AG04449 (cell line): Measurements from ENCODE around the gene HIPK2.

Experiments used
- CTCF ChIA-PET: fragments of 350-600 bp; formaldehyde crosslinking; extraction: SDS; loops from one replicate; lab custom pipeline; 2021; ENCODE audit warnings: antibody characterized with exemption; lab: Yijun Ruan, JAX
- POLR2A ChIA-PET: fragments of 400-600, 350-600 bp; formaldehyde crosslinking; extraction: SDS; loops from one replicate; lab custom pipeline; 2020; ENCODE audit warnings: antibody characterized with exemption, inconsistent platforms; lab: Yijun Ruan, JAX
- DNase-seq: peaks from one replicate; pipeline ENCODE4 v3.0.0-alpha.2; 2010; ENCODE audit warnings: low read depth, low spot score
- H3K4me3 ChIP-seq: 2 replicates; pipeline ENCODE4 v1.5.1; 2011; ENCODE audit warnings: low read depth, mild to moderate bottlenecking, control low read depth, low read length
- TF ChIP-seq, protein P1 (sequence below): IDR thresholded peaks from one replicate; pipeline ENCODE4 v1.5.1; 2011; ENCODE audit warnings: mild to moderate bottlenecking, moderate library complexity, low read length, control low read depth, inconsistent platforms; ENCODE audit not compliant: insufficient read depth; ENCODE audit errors: missing control alignments

The HIPK2 gene

GRCh38 chr7:139777133-139777891 is 486 bp downstream of the HIPK2 start:
- H3K4me3 ChIP-seq = peak overlapping the region; percentile 76
- TF ChIP-seq, protein P1, sequence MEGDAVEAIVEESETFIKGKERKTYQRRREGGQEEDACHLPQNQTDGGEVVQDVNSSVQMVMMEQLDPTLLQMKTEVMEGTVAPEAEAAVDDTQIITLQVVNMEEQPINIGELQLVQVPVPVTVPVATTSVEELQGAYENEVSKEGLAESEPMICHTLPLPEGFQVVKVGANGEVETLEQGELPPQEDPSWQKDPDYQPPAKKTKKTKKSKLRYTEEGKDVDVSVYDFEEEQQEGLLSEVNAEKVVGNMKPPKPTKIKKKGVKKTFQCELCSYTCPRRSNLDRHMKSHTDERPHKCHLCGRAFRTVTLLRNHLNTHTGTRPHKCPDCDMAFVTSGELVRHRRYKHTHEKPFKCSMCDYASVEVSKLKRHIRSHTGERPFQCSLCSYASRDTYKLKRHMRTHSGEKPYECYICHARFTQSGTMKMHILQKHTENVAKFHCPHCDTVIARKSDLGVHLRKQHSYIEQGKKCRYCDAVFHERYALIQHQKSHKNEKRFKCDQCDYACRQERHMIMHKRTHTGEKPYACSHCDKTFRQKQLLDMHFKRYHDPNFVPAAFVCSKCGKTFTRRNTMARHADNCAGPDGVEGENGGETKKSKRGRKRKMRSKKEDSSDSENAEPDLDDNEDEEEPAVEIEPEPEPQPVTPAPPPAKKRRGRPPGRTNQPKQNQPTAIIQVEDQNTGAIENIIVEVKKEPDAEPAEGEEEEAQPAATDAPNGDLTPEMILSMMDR = no peak
- ChIA-PET POLR2A (interaction anchor here (0.6 to 1.0 kb wide), 2 partner anchors 138 to 268 kb away, joined by 3 to 5 read pairs; no protein-coding TSS in a partner anchor), CTCF (interaction anchor here (0.6 to 4.9 kb wide), 6 partner anchors 9 to 225 kb away, joined by 3 to 38 read pairs (median 6); no protein-coding TSS in a partner anchor)
- DNase-seq = no peak

- ChIA-PET CTCF (interaction anchor here (0.7 to 4.9 kb wide), 5 partner anchors 9 to 226 kb away, joined by 3 to 38 read pairs (median 6); no protein-coding TSS in a partner anchor), POLR2A (no interaction called here)
- peak overlapping the region; percentile 73 for H3K4me3 ChIP-seq
- TF ChIP-seq, protein P1 = no peak
- peak; percentile 31 for DNase-seq
Observed at GRCh38 chr7:139776486-139777132, 1.2 kb downstream of the HIPK2 start.

- TF ChIP-seq, protein P1 = peak; percentile 63
- DNase-seq = peak; percentile 21
- CTCF ChIA-PET = no interaction called here
- peak overlapping the region; percentile 73 for H3K4me3 ChIP-seq
- POLR2A ChIA-PET = no interaction called here
Observed at GRCh38 chr7:139775829-139776266, 1.9 kb downstream of the HIPK2 start.

DNA sequence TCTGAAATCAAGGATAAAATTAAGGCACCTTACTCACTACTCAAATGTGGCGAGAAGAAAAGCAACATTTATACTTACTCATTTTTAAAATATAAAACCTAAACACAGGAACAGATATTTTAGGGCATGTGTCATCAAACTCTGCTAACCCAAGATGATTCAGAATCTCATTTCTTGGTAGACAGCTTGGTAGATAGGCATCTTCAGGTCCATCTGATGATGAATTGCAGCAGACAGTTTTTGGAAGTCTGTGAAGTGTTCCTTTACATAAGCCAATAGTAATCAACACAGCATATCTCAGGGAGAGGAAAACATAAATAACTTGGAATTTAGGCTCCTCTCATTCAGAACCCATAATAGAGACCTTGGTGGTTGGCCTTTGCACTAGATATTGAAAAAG is 3.4 kb downstream of the HIPK2 start:
- CTCF ChIA-PET = interaction anchor here (0.7 to 5.5 kb wide), 7 partner anchors 14 to 229 kb away, joined by 3 to 35 read pairs (median 5); no protein-coding TSS in a partner anchor
- H3K4me3 ChIP-seq = no peak overlapping the region
- peak; percentile 52 for DNase-seq
- TF ChIP-seq, protein P1 = no peak
- POLR2A ChIA-PET = interaction anchor here (1.2 kb wide), 1 partner anchor 65 kb away, joined by 4 read pairs; no protein-coding TSS in a partner anchor

GRCh38 chr7:139773371-139773770 is 4.4 kb downstream of the HIPK2 start:
- no peak overlapping the region for H3K4me3 ChIP-seq
- no peak for DNase-seq
- POLR2A ChIA-PET = no interaction called here
- CTCF ChIA-PET = interaction anchor here (2.0 to 5.5 kb wide), 3 partner anchors 123 to 155 kb away, joined by 5 to 35 read pairs (median 24); no protein-coding TSS in a partner anchor
- TF ChIP-seq, protein P1 = no peak
